Measurements from ENCODE around the gene HELZ2. TPM values are rescaled to one million over a fixed set of nuclear protein-coding genes. Genes with fewer than 3 reads are reported as not detected.

Gene HELZ2
- total RNA-seq, 1 experiment from 2014 or later: 18.1 TPM

DNA sequence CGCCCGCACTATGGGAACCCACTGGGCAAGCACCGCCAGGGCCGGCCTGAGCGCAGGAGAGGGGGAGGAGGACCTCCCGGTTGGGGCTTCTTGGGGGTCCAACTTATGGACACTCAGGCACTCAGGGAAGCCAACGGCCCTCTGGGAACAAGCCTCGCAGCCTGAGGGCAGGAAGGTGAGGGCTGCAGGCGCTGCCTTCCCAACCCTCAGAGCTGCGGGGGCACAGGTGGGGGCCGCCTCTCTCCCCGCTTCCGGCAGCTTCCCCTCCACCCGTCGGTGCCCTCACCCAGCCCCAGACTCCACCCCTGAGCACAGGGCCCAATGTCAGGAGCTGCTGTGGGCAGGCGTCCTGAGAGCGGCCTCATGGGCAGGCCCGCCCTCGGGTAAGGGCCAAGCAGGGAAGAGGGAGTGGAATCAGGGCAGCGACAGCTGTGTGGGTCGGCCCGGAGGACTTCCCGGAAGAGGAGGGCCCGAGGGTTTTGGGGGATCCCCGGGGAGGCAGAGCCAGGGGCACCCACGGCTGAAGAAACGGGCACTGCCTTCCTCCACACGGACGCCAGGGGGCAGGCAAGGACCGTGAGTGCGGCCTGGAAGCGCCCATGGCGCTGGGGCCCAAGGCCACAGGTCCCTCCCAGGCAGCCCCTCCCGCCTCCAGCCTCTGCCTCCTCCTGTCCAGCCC lies 36.4 kb downstream of the HELZ2 start:
- DNase-seq (ENCODE audit: unreplicated experiment): peak; percentile 99
- intact Hi-C loops (cut with micrococcal nuclease): loop anchor here (1.0 to 10.0 kb wide), 5 partner anchors 107 to 437 kb away; partner anchors contain the start of genes TNFRSF6B, TPD52L2 and UCKL1
- CTCF ChIA-PET: interaction anchor here (0.5 to 3.0 kb wide), 39 partner anchors 9 to 611 kb away, joined by 3 to 24 read pairs (median 4); partner anchors contain the start of genes DIDO1, HELZ2, PPDPF and PRPF6
- POLR2A ChIA-PET: interaction anchor here (0.6 to 11.8 kb wide), 27 partner anchors 10 to 443 kb away, joined by 3 to 124 read pairs (median 5); partner anchors contain the start of genes ARFRP1, HELZ2, PPDPF and PRPF6
- BruUV-seq (replicated peaks): no TSS peak
- Mint-ChIP-seq H3K27ac (ENCODE audit: low read depth, unreplicated experiment) (peak overlapping the region; percentile 92), H3K27me3 (ENCODE audit: insufficient read depth, unreplicated experiment) (no peaks in the 10 kb centered on the region), H3K36me3 (ENCODE audit: insufficient read depth, unreplicated experiment) (no peaks in the 10 kb centered on the region), H3K9me3 (ENCODE audit: unreplicated experiment) (no peaks in the 10 kb centered on the region), H3K4me1 (ENCODE audit: insufficient read depth, unreplicated experiment) (peaks cover 14% of the 10 kb centered on the region), H3K4me3 (ENCODE audit: unreplicated experiment) (peak overlapping the region; percentile 73)
- TF ChIP-seq, protein P1, sequence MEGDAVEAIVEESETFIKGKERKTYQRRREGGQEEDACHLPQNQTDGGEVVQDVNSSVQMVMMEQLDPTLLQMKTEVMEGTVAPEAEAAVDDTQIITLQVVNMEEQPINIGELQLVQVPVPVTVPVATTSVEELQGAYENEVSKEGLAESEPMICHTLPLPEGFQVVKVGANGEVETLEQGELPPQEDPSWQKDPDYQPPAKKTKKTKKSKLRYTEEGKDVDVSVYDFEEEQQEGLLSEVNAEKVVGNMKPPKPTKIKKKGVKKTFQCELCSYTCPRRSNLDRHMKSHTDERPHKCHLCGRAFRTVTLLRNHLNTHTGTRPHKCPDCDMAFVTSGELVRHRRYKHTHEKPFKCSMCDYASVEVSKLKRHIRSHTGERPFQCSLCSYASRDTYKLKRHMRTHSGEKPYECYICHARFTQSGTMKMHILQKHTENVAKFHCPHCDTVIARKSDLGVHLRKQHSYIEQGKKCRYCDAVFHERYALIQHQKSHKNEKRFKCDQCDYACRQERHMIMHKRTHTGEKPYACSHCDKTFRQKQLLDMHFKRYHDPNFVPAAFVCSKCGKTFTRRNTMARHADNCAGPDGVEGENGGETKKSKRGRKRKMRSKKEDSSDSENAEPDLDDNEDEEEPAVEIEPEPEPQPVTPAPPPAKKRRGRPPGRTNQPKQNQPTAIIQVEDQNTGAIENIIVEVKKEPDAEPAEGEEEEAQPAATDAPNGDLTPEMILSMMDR (IDR thresholded peaks at IDR 0.05; ENCODE audit: unreplicated experiment): peak; percentile 95

DNA sequence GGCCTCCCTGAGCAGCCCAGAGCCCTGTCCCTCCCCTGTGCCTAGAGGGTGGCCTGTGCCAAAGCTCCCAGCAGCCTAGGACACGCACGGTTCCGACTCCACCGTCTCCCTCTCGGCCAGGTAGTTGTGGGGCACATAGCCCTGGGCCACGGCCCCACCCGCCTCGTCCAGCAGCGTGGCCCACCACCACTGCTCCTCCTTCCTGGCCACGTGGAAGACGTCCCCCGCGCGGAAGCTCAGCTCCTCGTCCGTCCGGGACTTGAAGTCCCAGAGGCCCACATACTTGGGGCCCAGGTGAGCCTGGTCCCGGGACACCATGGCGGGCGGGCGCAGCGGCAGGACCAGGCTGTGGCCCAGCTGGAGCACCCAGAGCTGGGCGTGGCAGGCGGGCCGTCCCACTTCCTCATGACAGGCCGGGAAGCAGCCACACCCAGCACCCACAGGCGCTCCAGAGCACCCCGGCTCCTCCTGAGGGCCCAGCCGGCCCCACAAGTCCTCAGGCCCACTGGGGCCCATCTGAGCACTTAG lies 37.0 kb downstream of the HELZ2 start, which contains the start of gene PTK6:
Gene PTK6, minus strand, starts transcription at position 380 of the 528 bp plus-strand sequence. Its CDS starts 62 bp downstream, at position 318.
- Mint-ChIP-seq H3K36me3 (ENCODE audit: insufficient read depth, unreplicated experiment) (no peaks in the 10 kb centered on the region), H3K9me3 (ENCODE audit: unreplicated experiment) (no peaks in the 10 kb centered on the region), H3K27me3 (ENCODE audit: insufficient read depth, unreplicated experiment) (no peaks in the 10 kb centered on the region), H3K4me3 (ENCODE audit: unreplicated experiment) (peak within 1 kb of the TSS; percentile 73), H3K4me1 (ENCODE audit: insufficient read depth, unreplicated experiment) (peaks cover 17% of the 10 kb centered on the region), H3K27ac (ENCODE audit: low read depth, unreplicated experiment) (peak within 1 kb of the TSS; percentile 92)
- TF ChIP-seq, protein P1 (IDR thresholded peaks at IDR 0.05; ENCODE audit: unreplicated experiment): no peak
- POLR2A ChIA-PET: interaction anchor here (0.6 to 11.8 kb wide), 22 partner anchors 10 to 444 kb away, joined by 3 to 124 read pairs (median 7); partner anchors contain the start of genes ARFRP1, HELZ2, PPDPF and PRPF6
- CTCF ChIA-PET: interaction anchor here (0.5 to 3.0 kb wide), 33 partner anchors 10 to 611 kb away, joined by 3 to 24 read pairs (median 4); partner anchors contain the start of genes DIDO1, HELZ2, PPDPF and UCKL1
- peak; percentile 75 for DNase-seq (ENCODE audit: unreplicated experiment)
- intact Hi-C loops (cut with micrococcal nuclease): loop anchor here (2.0 to 10.0 kb wide), 4 partner anchors 108 to 420 kb away; partner anchors contain the start of genes TNFRSF6B, TPD52L2 and UCKL1
- no TSS peak for BruUV-seq (replicated peaks)

DNA sequence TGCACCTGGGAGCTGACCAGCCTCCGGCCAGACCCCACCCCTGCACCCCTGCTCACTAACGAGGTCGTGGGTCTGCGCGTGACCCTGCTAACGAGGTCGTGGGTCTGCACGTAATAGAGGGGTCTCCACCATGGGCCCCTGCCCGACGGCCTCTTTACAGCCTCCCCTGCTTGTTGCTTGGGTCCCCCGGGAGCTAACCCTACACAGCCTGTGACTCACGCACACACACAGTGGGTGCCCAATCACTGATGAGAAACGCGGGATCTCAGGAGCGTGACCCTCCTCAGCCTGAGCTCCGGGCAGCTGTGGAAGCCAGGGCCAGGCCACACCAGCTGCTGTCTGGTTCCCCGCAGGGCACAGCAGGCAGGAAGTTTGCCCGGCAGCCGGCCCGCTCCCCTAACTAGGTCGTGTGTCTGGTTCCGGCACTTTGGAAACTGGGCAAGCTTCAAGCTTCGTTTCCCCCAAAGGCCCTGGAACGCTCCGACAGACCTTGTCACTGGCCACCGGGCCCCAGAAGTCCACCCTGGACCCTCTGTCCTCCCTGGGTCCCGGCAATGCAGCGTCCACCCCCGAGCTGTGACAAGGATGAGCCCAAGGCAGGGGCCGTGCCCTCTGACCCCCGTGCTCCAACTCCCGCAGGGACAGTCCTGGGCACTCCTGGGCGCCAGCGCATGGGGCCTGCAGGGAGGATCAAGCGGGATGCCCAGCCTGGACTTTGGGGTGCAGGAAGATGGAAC lies 37.6 kb downstream of the HELZ2 start:
- TF ChIP-seq, protein P1 (IDR thresholded peaks at IDR 0.05; ENCODE audit: unreplicated experiment): no peak
- peak; percentile 41 for DNase-seq (ENCODE audit: unreplicated experiment)
- ChIA-PET POLR2A (interaction anchor here (0.6 to 11.8 kb wide), 14 partner anchors 9 to 444 kb away, joined by 3 to 124 read pairs (median 14); partner anchors contain the start of genes ARFRP1, GMEB2, PPDPF and PRPF6), CTCF (interaction anchor here (0.5 to 2.7 kb wide), 11 partner anchors 14 to 539 kb away, joined by 3 to 20 read pairs (median 4); partner anchors contain the start of genes PPDPF and YTHDF1)
- H3K9me3 Mint-ChIP-seq (ENCODE audit: unreplicated experiment): no peaks in the 10 kb centered on the region
- H3K4me1 Mint-ChIP-seq (ENCODE audit: insufficient read depth, unreplicated experiment): peaks cover 21% of the 10 kb centered on the region
- intact Hi-C loops (cut with micrococcal nuclease): loop anchor here (2.0 to 10.0 kb wide), 4 partner anchors 108 to 421 kb away; partner anchors contain the start of genes TNFRSF6B, TPD52L2 and UCKL1
- peak overlapping the region; percentile 73 for H3K4me3 Mint-ChIP-seq (ENCODE audit: unreplicated experiment)
- no peaks in the 10 kb centered on the region for H3K36me3 Mint-ChIP-seq (ENCODE audit: insufficient read depth, unreplicated experiment)
- BruUV-seq (replicated peaks): no TSS peak
- no peaks in the 10 kb centered on the region for H3K27me3 Mint-ChIP-seq (ENCODE audit: insufficient read depth, unreplicated experiment)
- no peak overlapping the region for H3K27ac Mint-ChIP-seq (ENCODE audit: low read depth, unreplicated experiment)
